Stimulated activated naive CD8-positive, alpha-beta T cell treated with anti-CD3 and anti-CD28 coated beads, Interleukin-15, Interleukin-2, amounts not matched to agents 100 ng/mL and 50 ng/mL, for 24 hours (primary cell): ENCODE measurements around the gene CSRNP3.

Experiments used
- H3K27ac Mint-ChIP-seq: one replicate; pipeline ENCODE4 v1.8.0; 2021; ENCODE audit warnings: mild to moderate bottlenecking, mixed read lengths
- H3K27me3 Mint-ChIP-seq: one replicate; pipeline ENCODE4 v1.8.0; 2021; ENCODE audit warnings: mixed read lengths
- H3K36me3 Mint-ChIP-seq: one replicate; pipeline ENCODE4 v1.8.0; 2021; ENCODE audit warnings: low read depth, mixed read lengths
- H3K4me1 Mint-ChIP-seq: one replicate; pipeline ENCODE4 v1.8.0; 2021; ENCODE audit warnings: low read depth, mixed read lengths
- H3K4me3 Mint-ChIP-seq: one replicate; pipeline ENCODE4 v1.8.0; 2021; ENCODE audit warnings: mild to moderate bottlenecking, mixed read lengths
- H3K9me3 Mint-ChIP-seq: one replicate; pipeline ENCODE4 v1.8.0; 2021; ENCODE audit warnings: mixed read lengths

The CSRNP3 gene

DNA sequence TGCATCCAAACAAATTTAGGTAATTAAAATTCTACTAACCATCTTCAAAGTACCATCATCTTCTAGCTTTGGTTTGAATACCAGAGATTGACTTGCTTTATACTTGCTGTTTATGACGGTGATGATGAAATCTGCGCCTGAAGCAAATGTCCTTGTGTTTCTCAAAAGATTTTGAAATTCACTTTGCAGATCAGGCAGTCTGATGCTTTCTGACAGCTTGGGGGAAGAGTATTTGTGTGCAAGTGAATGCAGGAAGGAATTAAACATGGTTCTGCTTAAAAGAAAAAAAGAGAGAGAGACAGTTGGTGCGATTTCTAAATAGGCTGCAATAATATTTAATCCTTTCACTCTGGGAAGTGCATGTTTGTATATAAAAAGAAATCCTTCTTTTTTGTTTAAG lies 29.6 kb downstream of the CSRNP3 start:
- Mint-ChIP-seq H3K27ac (no peak overlapping the region), H3K27me3 (peaks cover 5% of the 10 kb centered on the region), H3K4me1 (no peaks in the 10 kb centered on the region), H3K4me3 (no peak overlapping the region), H3K9me3 (no peaks in the 10 kb centered on the region), H3K36me3 (no peaks in the 10 kb centered on the region)

GRCh38 chr2:165500001-165500400 lies 30.5 kb downstream of the CSRNP3 start:
- Mint-ChIP-seq H3K9me3 (no peaks in the 10 kb centered on the region), H3K4me3 (no peak overlapping the region), H3K4me1 (no peaks in the 10 kb centered on the region), H3K36me3 (no peaks in the 10 kb centered on the region), H3K27me3 (peaks cover 5% of the 10 kb centered on the region), H3K27ac (no peak overlapping the region)

DNA sequence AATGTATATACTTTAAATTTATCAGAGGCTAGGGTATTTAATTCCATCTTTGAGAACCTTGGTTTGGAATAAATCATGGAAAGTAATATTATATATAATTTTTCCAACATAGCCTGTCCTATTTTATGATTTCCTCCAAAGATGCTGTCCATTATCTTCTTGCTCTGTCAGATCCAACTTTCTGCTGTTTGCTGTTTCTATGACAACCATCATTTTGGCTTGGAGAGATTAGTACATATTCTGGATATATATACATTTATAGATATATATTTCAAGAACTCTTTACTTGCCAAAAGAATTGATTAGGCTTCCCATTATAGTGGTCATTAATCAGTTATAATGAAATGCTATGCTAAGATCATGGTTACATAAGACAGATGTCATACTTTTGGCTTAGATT lies 31.3 kb downstream of the CSRNP3 start:
- H3K27me3 Mint-ChIP-seq: peaks cover 5% of the 10 kb centered on the region
- no peak overlapping the region for H3K27ac Mint-ChIP-seq
- no peaks in the 10 kb centered on the region for H3K4me1 Mint-ChIP-seq
- no peaks in the 10 kb centered on the region for H3K9me3 Mint-ChIP-seq
- no peak overlapping the region for H3K4me3 Mint-ChIP-seq
- no peaks in the 10 kb centered on the region for H3K36me3 Mint-ChIP-seq

- Mint-ChIP-seq H3K9me3 (no peaks in the 10 kb centered on the region), H3K27me3 (no peaks in the 10 kb centered on the region)
Measured at GRCh38 chr2:165505514-165505913, 36.0 kb downstream of the CSRNP3 start.

DNA sequence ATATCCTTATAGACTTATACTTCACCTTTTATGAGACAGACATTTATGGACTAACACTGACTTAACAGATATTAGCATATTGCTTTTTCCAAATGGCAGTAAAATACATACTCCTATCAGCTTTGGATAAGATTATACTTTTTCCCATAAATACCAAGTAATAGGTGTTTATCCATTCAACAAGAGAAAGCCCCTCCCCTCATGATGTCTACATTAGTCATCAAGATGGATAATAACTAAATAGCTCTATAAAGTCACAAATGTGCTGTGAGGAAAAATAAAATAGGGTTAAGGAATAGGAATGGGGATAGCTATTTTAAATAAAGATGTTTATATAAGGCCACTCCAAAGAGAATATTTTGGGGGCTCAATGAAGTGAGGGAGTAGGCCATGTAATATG lies 39.4 kb downstream of the CSRNP3 start:
- H3K27ac Mint-ChIP-seq: no peak overlapping the region
- no peaks in the 10 kb centered on the region for H3K27me3 Mint-ChIP-seq
- no peaks in the 10 kb centered on the region for H3K4me1 Mint-ChIP-seq
- H3K36me3 Mint-ChIP-seq: no peaks in the 10 kb centered on the region
- H3K4me3 Mint-ChIP-seq: no peak overlapping the region
- H3K9me3 Mint-ChIP-seq: no peaks in the 10 kb centered on the region

More at GRCh38 chr2:165505514-165505913, 36.0 kb downstream of the CSRNP3 start:
- H3K36me3 Mint-ChIP-seq: no peaks in the 10 kb centered on the region
- H3K4me3 Mint-ChIP-seq: no peak overlapping the region
- no peak overlapping the region for H3K27ac Mint-ChIP-seq
- H3K4me1 Mint-ChIP-seq: no peaks in the 10 kb centered on the region

DNA sequence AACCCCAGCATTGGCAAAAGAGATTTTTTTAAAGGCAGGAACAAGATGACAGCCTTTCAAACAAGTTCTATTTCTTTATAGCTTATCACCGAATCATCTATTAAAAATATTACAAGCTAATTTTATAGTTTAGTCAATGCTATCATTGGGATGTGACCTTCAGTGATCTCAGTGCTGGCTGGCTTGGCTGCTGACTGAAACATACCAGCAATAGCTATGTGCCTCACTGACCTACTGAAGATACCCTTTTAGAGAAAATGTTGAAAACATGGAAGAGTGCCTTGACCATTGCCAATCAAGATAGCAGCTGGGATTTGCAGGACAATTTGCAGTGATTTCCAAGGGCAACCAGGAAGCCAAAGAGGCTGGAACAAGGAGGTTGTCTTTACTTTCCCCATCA lies 44.0 kb downstream of the CSRNP3 start:
- H3K36me3 Mint-ChIP-seq: no peaks in the 10 kb centered on the region
- H3K4me3 Mint-ChIP-seq: no peak overlapping the region
- H3K27ac Mint-ChIP-seq: no peak overlapping the region
- no peaks in the 10 kb centered on the region for H3K4me1 Mint-ChIP-seq
- no peaks in the 10 kb centered on the region for H3K27me3 Mint-ChIP-seq
- no peaks in the 10 kb centered on the region for H3K9me3 Mint-ChIP-seq

- Mint-ChIP-seq H3K4me3 (no peak overlapping the region), H3K36me3 (no peaks in the 10 kb centered on the region), H3K4me1 (no peaks in the 10 kb centered on the region), H3K27ac (no peak overlapping the region), H3K27me3 (no peaks in the 10 kb centered on the region), H3K9me3 (no peaks in the 10 kb centered on the region)
Measured at GRCh38 chr2:165518611-165519010, 49.1 kb downstream of the CSRNP3 start.

- no peak overlapping the region for H3K27ac Mint-ChIP-seq
- no peaks in the 10 kb centered on the region for H3K9me3 Mint-ChIP-seq
- H3K4me3 Mint-ChIP-seq: no peak overlapping the region
- no peaks in the 10 kb centered on the region for H3K4me1 Mint-ChIP-seq
- no peaks in the 10 kb centered on the region for H3K36me3 Mint-ChIP-seq
- H3K27me3 Mint-ChIP-seq: no peaks in the 10 kb centered on the region
Measured at GRCh38 chr2:165522719-165523118, 53.2 kb downstream of the CSRNP3 start.

- Mint-ChIP-seq H3K36me3 (no peaks in the 10 kb centered on the region), H3K4me1 (no peaks in the 10 kb centered on the region), H3K4me3 (no peak overlapping the region), H3K9me3 (no peaks in the 10 kb centered on the region), H3K27ac (no peak overlapping the region), H3K27me3 (no peaks in the 10 kb centered on the region)
Measured at GRCh38 chr2:165524720-165525119, 55.2 kb downstream of the CSRNP3 start.

DNA sequence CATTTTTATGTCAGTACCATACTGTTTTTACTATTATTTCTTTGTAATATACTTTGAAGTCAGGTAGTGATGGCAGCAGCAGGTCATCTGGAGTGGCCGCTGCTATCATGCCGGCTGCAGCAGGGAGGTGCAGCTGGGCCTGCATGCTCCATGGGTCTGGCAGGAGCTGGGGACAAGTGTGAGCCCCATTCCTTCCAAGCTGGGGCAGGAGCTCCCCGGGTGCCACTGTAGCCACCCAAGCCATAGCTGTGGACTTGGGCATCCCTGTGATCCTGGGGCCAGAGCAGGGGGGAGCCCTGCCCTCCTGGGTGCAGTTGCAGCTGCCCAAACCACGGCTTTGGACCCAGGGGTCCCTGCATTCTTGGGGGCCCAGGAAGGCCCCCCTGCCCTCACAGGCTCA lies 59.2 kb downstream of the CSRNP3 start:
- no peaks in the 10 kb centered on the region for H3K27me3 Mint-ChIP-seq
- H3K36me3 Mint-ChIP-seq: no peaks in the 10 kb centered on the region
- H3K4me3 Mint-ChIP-seq: no peak overlapping the region
- H3K27ac Mint-ChIP-seq: no peak overlapping the region
- H3K4me1 Mint-ChIP-seq: no peaks in the 10 kb centered on the region
- no peaks in the 10 kb centered on the region for H3K9me3 Mint-ChIP-seq

GRCh38 chr2:165529130-165529529 lies 59.6 kb downstream of the CSRNP3 start:
- no peaks in the 10 kb centered on the region for H3K27me3 Mint-ChIP-seq
- no peak overlapping the region for H3K4me3 Mint-ChIP-seq
- no peaks in the 10 kb centered on the region for H3K4me1 Mint-ChIP-seq
- no peaks in the 10 kb centered on the region for H3K36me3 Mint-ChIP-seq
- no peaks in the 10 kb centered on the region for H3K9me3 Mint-ChIP-seq
- H3K27ac Mint-ChIP-seq: no peak overlapping the region

GRCh38 chr2:165533331-165533730 lies 63.8 kb downstream of the CSRNP3 start:
- no peaks in the 10 kb centered on the region for H3K27me3 Mint-ChIP-seq
- no peaks in the 10 kb centered on the region for H3K4me1 Mint-ChIP-seq
- H3K4me3 Mint-ChIP-seq: no peak overlapping the region
- H3K9me3 Mint-ChIP-seq: no peaks in the 10 kb centered on the region
- no peak overlapping the region for H3K27ac Mint-ChIP-seq
- no peaks in the 10 kb centered on the region for H3K36me3 Mint-ChIP-seq

DNA sequence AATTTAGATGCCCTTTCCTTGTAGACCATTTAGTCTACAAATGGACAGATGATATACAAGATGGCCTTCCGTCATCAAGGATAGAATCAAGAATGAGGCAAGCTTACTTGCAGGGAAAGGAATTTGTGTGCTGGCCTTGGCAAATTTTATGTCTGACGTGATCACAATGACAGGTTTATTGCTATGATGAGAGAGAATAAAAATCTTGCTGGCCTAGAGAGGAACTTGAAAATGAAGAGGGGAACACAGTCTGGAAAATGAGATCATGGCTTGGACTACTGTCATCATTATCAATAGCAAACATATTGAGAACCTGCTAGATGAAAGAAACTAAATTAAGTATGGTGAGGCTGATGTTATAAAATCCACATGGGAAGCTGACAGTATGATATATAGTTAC lies 66.0 kb downstream of the CSRNP3 start:
- Mint-ChIP-seq H3K27me3 (no peaks in the 10 kb centered on the region), H3K36me3 (no peaks in the 10 kb centered on the region), H3K4me1 (no peaks in the 10 kb centered on the region), H3K9me3 (no peaks in the 10 kb centered on the region), H3K4me3 (no peak overlapping the region), H3K27ac (no peak overlapping the region)

- no peaks in the 10 kb centered on the region for H3K4me1 Mint-ChIP-seq
- no peak overlapping the region for H3K27ac Mint-ChIP-seq
- no peaks in the 10 kb centered on the region for H3K27me3 Mint-ChIP-seq
- no peak overlapping the region for H3K4me3 Mint-ChIP-seq
- no peaks in the 10 kb centered on the region for H3K9me3 Mint-ChIP-seq
- no peaks in the 10 kb centered on the region for H3K36me3 Mint-ChIP-seq
Measured at GRCh38 chr2:165536851-165537499, 67.5 kb downstream of the CSRNP3 start.

DNA sequence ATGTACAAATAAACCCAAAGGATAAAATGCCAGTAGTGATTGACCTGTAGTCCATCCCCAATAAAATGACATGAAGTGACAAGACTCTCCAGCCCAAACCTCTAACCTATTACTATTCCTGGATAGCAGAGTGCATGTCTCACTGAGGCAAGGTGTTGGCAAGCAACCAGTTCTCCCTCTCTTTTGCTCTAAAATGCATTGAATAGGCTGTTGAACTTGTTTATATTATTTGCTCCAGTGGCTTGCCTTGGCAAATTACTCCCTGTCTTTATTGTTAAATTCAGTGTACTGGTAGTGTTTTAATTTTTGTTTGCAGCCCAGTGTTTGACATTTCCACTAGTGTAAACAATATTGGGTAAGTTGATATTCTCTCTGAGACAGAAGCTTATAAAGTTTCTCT lies 70.5 kb downstream of the CSRNP3 start:
- Mint-ChIP-seq H3K9me3 (no peaks in the 10 kb centered on the region), H3K4me1 (no peaks in the 10 kb centered on the region), H3K36me3 (no peaks in the 10 kb centered on the region), H3K4me3 (no peak overlapping the region), H3K27me3 (no peaks in the 10 kb centered on the region), H3K27ac (no peak overlapping the region)

DNA sequence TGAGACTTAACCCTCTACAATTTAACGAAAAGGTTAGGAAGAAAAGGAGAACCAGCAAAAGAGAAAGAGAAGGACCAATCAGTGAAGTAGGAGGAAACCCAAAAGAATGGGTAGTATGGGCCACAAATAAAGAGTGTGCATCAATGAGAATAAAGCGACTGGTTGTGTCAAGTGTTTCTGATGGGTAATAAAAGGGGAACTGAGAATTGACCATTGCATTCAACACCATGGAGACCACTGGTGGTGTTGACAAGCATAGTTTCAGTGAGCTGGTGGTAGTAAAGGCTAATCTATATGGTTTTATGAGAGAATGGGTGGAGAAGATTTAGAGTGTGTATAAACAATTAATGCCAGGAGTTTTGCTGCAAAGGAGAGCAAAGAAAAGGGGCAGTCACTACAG lies 75.4 kb downstream of the CSRNP3 start:
- Mint-ChIP-seq H3K9me3 (no peaks in the 10 kb centered on the region), H3K4me1 (no peaks in the 10 kb centered on the region), H3K36me3 (no peaks in the 10 kb centered on the region), H3K27ac (no peak overlapping the region), H3K4me3 (no peak overlapping the region), H3K27me3 (no peaks in the 10 kb centered on the region)
